GM12878 (cell line): ENCODE measurements around the gene SLC22A23. TPM values are rescaled to one million over a fixed set of nuclear protein-coding genes. Genes with fewer than 3 reads are reported as not detected.

ENCODE experiments used
- ATAC-seq: fragments of 200-7000 bp; cut with Tn5 transposase; 3 replicates; pipeline ENCODE4 v1.9.1; 2020; ENCODE audit warnings: mild to moderate bottlenecking, moderate library complexity
- BruUV-seq: library from RNA; stranded (reverse); fragments of 400-500 nt; replicated peaks from 2 replicates; lab custom pipeline; 2021; lab: Mats Ljungman, UMichigan
- CTCF ChIA-PET: fragments of 300-600 bp; sonication (Branson Sonifier 250); formaldehyde crosslinking; extraction: SDS; loops from one replicate; lab custom pipeline; 2021; ENCODE audit warnings: inconsistent platforms; lab: Yijun Ruan, JAX
- POLR2A ChIA-PET: fragments of 350-600 bp; formaldehyde crosslinking; extraction: SDS; loops from one replicate; lab custom pipeline; 2021; ENCODE audit warnings: inconsistent platforms; lab: Charles Lee
- RAD21 ChIA-PET: fragments of 300-600 bp; sonication (Branson Sonifier 250); formaldehyde crosslinking; loops from one replicate; lab custom pipeline; 2023; ENCODE audit warnings: antibody characterized with exemption; ENCODE audit not compliant: unreplicated experiment; lab: Charles Lee
- SMC1A ChIA-PET: fragments of 300-600 bp; sonication (Branson Sonifier 250); formaldehyde crosslinking; loops from one replicate; lab custom pipeline; 2023; ENCODE audit not compliant: unreplicated experiment, uncharacterized antibody; lab: Charles Lee
- DNase-seq: peaks from one replicate; pipeline ENCODE4 v3.0.0-alpha.2; 2011; ENCODE audit warnings: low read depth, low spot score
- FAIRE-seq: peaks from 3 replicates; lab custom pipeline; 2011; peaks lifted over from hg19 to GRCh38; lab: Jason Lieb, UNC
- H2AFZ ChIP-seq: 2 replicates; pipeline ENCODE4 v1.6.0; 2011; ENCODE audit warnings: low read depth, low read length, control low read depth; ENCODE audit not compliant: control insufficient read depth
- H3K27ac ChIP-seq: 2 replicates; pipeline ENCODE4 v1.5.1; 2011; ENCODE audit warnings: control low read depth; ENCODE audit not compliant: control insufficient read depth, insufficient read depth
- H3K27me3 ChIP-seq, 2 experiments: replicated peaks in 1 of 2; 2 replicates each; pipeline versions ENCODE4 v1.6.0 to v1.6.1; 2011; ENCODE audit warnings: low read length in 1 of 2; ENCODE audit not compliant: control insufficient read depth in 2 of 2, insufficient read depth in 2 of 2
- H3K36me3 ChIP-seq, 2 experiments: 2 replicates each; pipeline ENCODE4 v1.5.1; 2011; ENCODE audit warnings: low read length in 1 of 2; ENCODE audit not compliant: control insufficient read depth in 2 of 2, insufficient read depth in 2 of 2
- H3K4me1 ChIP-seq: 2 replicates; pipeline ENCODE4 v1.6.1; 2011; ENCODE audit warnings: mild to moderate bottlenecking, low read length, moderate library complexity, mixed read lengths; ENCODE audit not compliant: control insufficient read depth, insufficient read depth
- H3K4me2 ChIP-seq: 2 replicates; pipeline ENCODE4 v1.6.0; 2011; ENCODE audit warnings: control low read depth; ENCODE audit not compliant: control insufficient read depth, insufficient read depth
- H3K4me3 ChIP-seq: fragments of 200-600 bp; sonication (generic); 2 replicates; pipeline ENCODE4 v1.5.1; 2016
- H3K79me2 ChIP-seq: 2 replicates; pipeline ENCODE4 v1.6.0; 2011; ENCODE audit warnings: low read length; ENCODE audit not compliant: control insufficient read depth, insufficient read depth
- H3K9ac ChIP-seq: 2 replicates; pipeline ENCODE4 v1.8.0; 2011; ENCODE audit warnings: low read length, control low read depth, mixed read lengths; ENCODE audit not compliant: control insufficient read depth, insufficient read depth
- H3K9me3 ChIP-seq: replicated peaks from 3 replicates; pipeline ENCODE4 v1.5.1; 2011; ENCODE audit warnings: mild to moderate bottlenecking, low read length; ENCODE audit not compliant: control insufficient read depth, insufficient read depth
- H4K20me1 ChIP-seq: 2 replicates; pipeline ENCODE4 v1.6.0; 2011; ENCODE audit not compliant: control insufficient read depth, insufficient read depth
- ATF2 ChIP-seq: IDR thresholded peaks from 2 replicates; pipeline ENCODE4 v1.6.1; 2012; ENCODE audit warnings: low read length, inconsistent platforms
- TCF7 ChIP-seq: IDR thresholded peaks from 2 replicates; pipeline ENCODE4 v1.6.1; 2014; ENCODE audit warnings: antibody characterized with exemption, borderline replicate concordance
- WRNIP1 ChIP-seq: IDR thresholded peaks from 2 replicates; pipeline ENCODE4 v1.6.1; 2011; ENCODE audit warnings: low read depth, low read length, improper control_type of control experiment, borderline replicate concordance
- WGBS: methylation state at CpG from one replicate; pipeline ENCODE4 v1.1.6; 2016; ENCODE audit warnings: low lambda C conversion rate; ENCODE audit not compliant: insufficient replicate concordance, insufficient coverage; ENCODE audit errors: missing lambda C conversion rate; 5-methylcytosine and 5-hydroxymethylcytosine counted together
- in situ Hi-C: fragments of 300-500 bp; cut with MboI; formaldehyde crosslinking; loops from 9 replicates; pipeline ENCODE4 v1.14.3; 2018; ENCODE audit warnings: mixed read lengths
- intact Hi-C: fragments of 100-400 bp; cut with micrococcal nuclease; formaldehyde crosslinking; loops from one replicate; pipeline ENCODE4 v1.14.2; 2022; ENCODE audit not compliant: unreplicated experiment
- polyA plus RNA-seq, 11 experiments: library from polyadenylated mRNA; depleted of rRNA in 4 of 11; unstranded in 6 of 11; stranded (reverse) in 5 of 11; fragments of >200 nt; fragmentation: Nextera tagmentation in 4 of 11; fragmentation: Illumina TruSeq in 1 of 11; extraction: Ambion mirVana in 4 of 11; extraction: Trizol in 1 of 11; gene quantifications; 1 replicate in 1 of 11; 2 replicates in 10 of 11; pipeline versions ENCODE4 v1.2.1 to v1.2.3, GENCODE V29; 2011 to 2016; ENCODE audit warnings: inconsistent platforms in 2 of 11, missing spikeins in 2 of 11, low read depth in 1 of 11
- total RNA-seq, 4 experiments: library from RNA; depleted of rRNA in 3 of 4; stranded (reverse); fragments of >200 nt in 3 of 4; fragmentation: Illumina TruSeq in 1 of 4; extraction: Trizol in 1 of 4; gene quantifications; 2 replicates each; pipeline versions ENCODE4 v1.2.1 to v1.2.3, GENCODE V29; 2013 to 2021

Gene SLC22A23
- total and polyA plus RNA-seq, 10 of the 15 experiments (the other 5 are each of a cell fraction or from before 2014, with no cell fraction given) = 0.20 to 2.4 (median 0.74) TPM

DNA sequence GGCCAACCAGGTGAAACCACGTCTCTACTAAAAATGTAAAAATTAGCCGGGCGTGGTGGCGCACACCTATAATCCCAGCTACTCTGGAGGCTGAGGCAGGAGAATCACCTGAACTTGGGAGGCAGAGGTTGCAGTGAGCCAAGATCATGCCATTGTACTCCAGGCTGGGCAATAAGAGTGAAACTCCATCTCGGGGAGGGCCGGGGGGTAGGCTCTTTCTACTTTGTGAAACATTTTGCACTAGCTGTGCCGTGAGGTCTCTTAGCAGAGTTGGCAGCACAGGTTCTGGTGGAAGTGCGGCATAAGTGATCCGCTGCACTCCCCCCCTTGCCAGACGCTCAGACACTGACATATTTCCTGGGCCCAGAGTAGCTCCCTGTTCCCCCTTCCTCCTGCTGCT is 173.6 kb downstream of the SLC22A23 start:
- no peak overlapping the region for H2AFZ ChIP-seq
- H3K36me3 ChIP-seq = no peaks in the 10 kb centered on the region; a peak in 1 of 4 replicates
- no TSS peak for BruUV-seq
- SMC1A ChIA-PET = interaction anchor here (1.0 to 4.4 kb wide), 2 partner anchors 128 to 449 kb away, joined by 3 to 51 read pairs; no protein-coding TSS in a partner anchor
- DNase-seq (no peak), FAIRE-seq (no peak), ATAC-seq (no peak)
- RAD21 ChIA-PET = interaction anchor here (1.7 to 4.3 kb wide), 2 partner anchors 170 to 448 kb away, joined by 4 to 55 read pairs; no protein-coding TSS in a partner anchor
- intact Hi-C loops (no loop called here), in situ Hi-C loops (loop anchor here (5.0 kb wide), 1 partner anchor 449 kb away; no protein-coding TSS in a partner anchor)
- no peaks in the 10 kb centered on the region for H4K20me1 ChIP-seq
- no peak overlapping the region for H3K27ac ChIP-seq
- H3K4me2 ChIP-seq = no peak overlapping the region
- H3K9me3 ChIP-seq = no peaks in the 10 kb centered on the region
- H3K9ac ChIP-seq = no peak overlapping the region
- CTCF ChIA-PET = interaction anchor here (1.0 kb wide), 2 partner anchors 132 to 150 kb away, joined by 3 read pairs; no protein-coding TSS in a partner anchor
- H3K79me2 ChIP-seq = no peaks in the 10 kb centered on the region
- TF ChIP-seq TCF7 = no peak
- TF ChIP-seq WRNIP1 = no peak
- TF ChIP-seq ATF2 = no peak
- no peaks in the 10 kb centered on the region for H3K4me1 ChIP-seq
- WGBS = 74% methylated on average over 10 of the region's 10 CpGs
- POLR2A ChIA-PET = no interaction called here
- H3K4me3 ChIP-seq = no peak overlapping the region
- H3K27me3 ChIP-seq = no peaks in the 10 kb centered on the region
